Measurements from ENCODE around the gene ATP6V1B1. TPM values are rescaled to one million over a fixed set of nuclear protein-coding genes. Genes with fewer than 3 reads are reported as not detected.
A peak's percentile ranks its signal among the peaks of the same experiment; 100 is the strongest.
"Not testable (repeated sequence)": the region's sequence is repeated elsewhere in the genome, so short reads cannot be mapped to it uniquely, and the experiment has no call there.

The ATP6V1B1 gene
- total RNA-seq, 1 experiment from 2014 or later = not detected

- H3K27ac Mint-ChIP-seq; POLR2A ChIA-PET; DNase-seq (ENCODE audit: low spot score); H3K9me3 Mint-ChIP-seq; ATAC-seq; H3K4me3 Mint-ChIP-seq; H3K36me3 Mint-ChIP-seq: not testable (repeated sequence)
- CTCF ChIA-PET = interaction anchor here (1.1 to 2.8 kb wide), 3 partner anchors 15 to 70 kb away, joined by 4 to 55 read pairs (median 12); partner anchors contain the start of gene NAGK
- Mint-ChIP-seq H3K27me3 (ENCODE audit: low read depth) (peaks cover 44% of the 10 kb centered on the region), H3K4me1 (peaks cover 23% of the 10 kb centered on the region)
These were observed 64.2 kb downstream of the ATP6V1B1 start for GRCh38 chr2:70999931-71000330.

GRCh38 chr2:71000780-71001591, 65.3 kb downstream of the ATP6V1B1 start:
- Mint-ChIP-seq H3K4me3 (peak overlapping the region; percentile 43), H3K27ac (no peak overlapping the region)

More at GRCh38 chr2:71000780-71001591, 65.3 kb downstream of the ATP6V1B1 start:
- TF ChIP-seq NFE2L1 (CRISPR knock-in tag; IDR thresholded peaks at IDR 0.05) = no peak
- TF ChIP-seq ZNF425 (CRISPR knock-in tag; conservative IDR thresholded peaks at IDR 0.05) = no peak
- TF ChIP-seq MAX (CRISPR knock-in tag; IDR thresholded peaks at IDR 0.05) = peak; percentile 10; the same call in 1 of the 2 replicates
- TF ChIP-seq CTCF (IDR thresholded peaks at IDR 0.05) = peak; percentile 87
- TF ChIP-seq USF1 (CRISPR knock-in tag; IDR thresholded peaks at IDR 0.05) = 0 out of 2 replicates have a peak, but pooled peaks have one; percentile 10
- no peak for TF ChIP-seq ZNF263 (CRISPR knock-in tag; IDR thresholded peaks at IDR 0.05; ENCODE audit: low read depth)
- TF ChIP-seq MYBL2 (CRISPR knock-in tag; IDR thresholded peaks at IDR 0.05) = no peak
- no peak for TF ChIP-seq ZNF317 (CRISPR knock-in tag; IDR thresholded peaks at IDR 0.05; ENCODE audit: borderline replicate concordance, low read depth)
- no peak for TF ChIP-seq IRF1 (CRISPR knock-in tag; IDR thresholded peaks at IDR 0.05)
- no peak for TF ChIP-seq SP1 (CRISPR knock-in tag; conservative IDR thresholded peaks at IDR 0.05)
- TF ChIP-seq AR (CRISPR knock-in tag; IDR thresholded peaks at IDR 0.05) = no peak
- Mint-ChIP-seq H3K36me3 (no peaks in the 10 kb centered on the region), H3K4me1 (peaks cover 18% of the 10 kb centered on the region), H3K9me3 (no peaks in the 10 kb centered on the region; the same call in 1 of the 2 replicates), H3K27me3 (ENCODE audit: low read depth) (peaks cover 45% of the 10 kb centered on the region)
- peak; percentile 77 for DNase-seq (ENCODE audit: low spot score)
- ATAC-seq = peak; percentile 72
- ChIA-PET POLR2A (no interaction called here), CTCF (interaction anchor here (0.5 to 2.9 kb wide), 35 partner anchors 9 to 365 kb away, joined by 3 to 68 read pairs (median 5); partner anchors contain the start of genes ADD2, ANKRD53, FIGLA and MCEE)
